ENCODE results near the gene SPATA22. TPM values are rescaled to one million over a fixed set of nuclear protein-coding genes. Genes with fewer than 3 reads are reported as not detected.

Gene SPATA22
- total and polyA plus RNA-seq, 2 of the 4 experiments (the other 2 are of a cell fraction), result 0.18 to 0.29 TPM

- Histone ChIP-seq H3K79me1 (ENCODE audit: low read depth in 1 of 2, low read length in 2 of 2) (no peaks in the 10 kb centered on the region), H3K9me1 (ENCODE audit: insufficient read depth, low read length) (no peaks in the 10 kb centered on the region), H3K9ac (ENCODE audit: low read depth, low read length) (no peak overlapping the region), H3K4me2 (ENCODE audit: low read depth, low read length) (no peak overlapping the region), H4K91ac (ENCODE audit: insufficient read depth, low read depth, low read length) (no peak overlapping the region), H3K36me3 (ENCODE audit: control insufficient read depth, insufficient read depth, low read length) (no peaks in the 10 kb centered on the region), H2BK20ac (ENCODE audit: low read depth, low read length) (no peak overlapping the region), H3K9me3 (ENCODE audit: control insufficient read depth, insufficient read depth, low read length) (no peaks in the 10 kb centered on the region), H3K23ac (ENCODE audit: low read depth, low read length) (no peak overlapping the region), H3K14ac (replicated peaks; ENCODE audit: low read depth, low read length) (no peak overlapping the region), H2BK5ac (ENCODE audit: low read depth, low read length, poor library complexity, severe bottlenecking) (no peak overlapping the region), H3K56ac (ENCODE audit: extremely low read depth, insufficient read depth, low read length) (no peak overlapping the region), H2AK9ac (replicated peaks; ENCODE audit: low read depth, low read length, poor library complexity) (no peak overlapping the region), H3K4me3 (ENCODE audit: insufficient read depth, low read depth, low read length) (no peak overlapping the region), H4K8ac (ENCODE audit: low read depth in 2 of 2, low read length in 2 of 2) (no peak overlapping the region), H4K5ac (ENCODE audit: low read depth, low read length) (no peak overlapping the region), H2AK5ac (ENCODE audit: low read depth, low read length) (no peak overlapping the region), H2BK120ac (ENCODE audit: low read depth, low read length) (no peak overlapping the region), H3K18ac (ENCODE audit: low read depth, low read length) (no peak overlapping the region), H2BK15ac (ENCODE audit: low read depth, low read length) (no peak overlapping the region), H3K4ac (ENCODE audit: low read depth, low read length) (no peak overlapping the region), H4K20me1 (ENCODE audit: insufficient read depth, low read length) (no peaks in the 10 kb centered on the region), H3K27ac (ENCODE audit: insufficient read depth, low read length) (no peak overlapping the region), H2AFZ (replicated peaks; ENCODE audit: low read length, poor library complexity) (no peak overlapping the region), H3K27me3 (ENCODE audit: control insufficient read depth, insufficient read depth, low read length) (no peaks in the 10 kb centered on the region; the same call in 1 of the 2 replicates), H3K4me1 (ENCODE audit: control insufficient read depth, insufficient read depth, low read length) (no peaks in the 10 kb centered on the region)
- dilution Hi-C loops (cut with HindIII; ENCODE audit: low sequenced_read_pairs, unreplicated experiment) (no loop called here), intact Hi-C loops (cut with micrococcal nuclease) (no loop called here), in situ Hi-C loops (cut with MboI; ENCODE audit: low sequenced_read_pairs) (no loop called here)
- no TSS peak for BruUV-seq (replicated peaks)
- no peak for DNase-seq
- ChIA-PET POLR2A (ENCODE audit: unreplicated experiment) (no interaction called here), CTCF (no interaction called here)
- 47% methylated on average over 3 of the region's 8 CpGs; no CpG with 5 or more reads in 1 of the 2 experiments for WGBS, 2 experiments (ENCODE audit: extremely low coverage in 2 of 2, insufficient read length in 1 of 2)
- no peak for TF ChIP-seq POLR2A (IDR thresholded peaks at IDR 0.05; ENCODE audit: low read depth, low read length)
- TF ChIP-seq CHD1 (IDR thresholded peaks at IDR 0.05; ENCODE audit: low read depth, low read length), result no peak
- no peak for TF ChIP-seq MAFK (IDR thresholded peaks at IDR 0.05; ENCODE audit: low read depth, low read length)
- no peak for TF ChIP-seq RCOR1 (IDR thresholded peaks at IDR 0.05; ENCODE audit: insufficient replicate concordance, low read length)
- no peak for TF ChIP-seq CTCF (conservative IDR thresholded peaks at IDR 0.05; ENCODE audit: low read depth, low read length)
- TF ChIP-seq NFE2L2 (IDR thresholded peaks at IDR 0.05; ENCODE audit: low read depth, low read length), result no peak
- no peak for TF ChIP-seq SMC3 (IDR thresholded peaks at IDR 0.05; ENCODE audit: low read depth, low read length)
- no peak for ATAC-seq (ENCODE audit: low read depth)
Observed at GRCh38 chr17:3511852-3512504, 40.4 kb upstream of the SPATA22 start.

Measured in IMR-90 (cell line).